GM12878 (cell line): ENCODE measurements around the gene CTIF. TPM values are rescaled to one million over a fixed set of nuclear protein-coding genes. Genes with fewer than 3 reads are reported as not detected.

Experiments
- ATAC-seq: fragments of 200-7000 bp; cut with Tn5 transposase; 3 replicates; pipeline ENCODE4 v1.9.1; 2020; ENCODE audit warnings: mild to moderate bottlenecking, moderate library complexity
- BruUV-seq: library from RNA; stranded (reverse); fragments of 400-500 nt; replicated peaks from 2 replicates; lab custom pipeline; 2021; lab: Mats Ljungman, UMichigan
- CTCF ChIA-PET: fragments of 300-600 bp; sonication (Branson Sonifier 250); formaldehyde crosslinking; extraction: SDS; loops from one replicate; lab custom pipeline; 2021; ENCODE audit warnings: inconsistent platforms; lab: Yijun Ruan, JAX
- POLR2A ChIA-PET: fragments of 350-600 bp; formaldehyde crosslinking; extraction: SDS; loops from one replicate; lab custom pipeline; 2021; ENCODE audit warnings: inconsistent platforms; lab: Charles Lee
- RAD21 ChIA-PET: fragments of 300-600 bp; sonication (Branson Sonifier 250); formaldehyde crosslinking; loops from one replicate; lab custom pipeline; 2023; ENCODE audit warnings: antibody characterized with exemption; ENCODE audit not compliant: unreplicated experiment; lab: Charles Lee
- SMC1A ChIA-PET: fragments of 300-600 bp; sonication (Branson Sonifier 250); formaldehyde crosslinking; loops from one replicate; lab custom pipeline; 2023; ENCODE audit not compliant: unreplicated experiment, uncharacterized antibody; lab: Charles Lee
- DNase-seq: peaks from one replicate; pipeline ENCODE4 v3.0.0-alpha.2; 2011; ENCODE audit warnings: low read depth, low spot score
- FAIRE-seq: peaks from 3 replicates; lab custom pipeline; 2011; peaks lifted over from hg19 to GRCh38; lab: Jason Lieb, UNC
- H2AFZ ChIP-seq: 2 replicates; pipeline ENCODE4 v1.6.0; 2011; ENCODE audit warnings: low read depth, low read length, control low read depth; ENCODE audit not compliant: control insufficient read depth
- H3K27ac ChIP-seq: 2 replicates; pipeline ENCODE4 v1.5.1; 2011; ENCODE audit warnings: control low read depth; ENCODE audit not compliant: control insufficient read depth, insufficient read depth
- H3K27me3 ChIP-seq, 2 experiments: replicated peaks in 1 of 2; 2 replicates each; pipeline versions ENCODE4 v1.6.0 to v1.6.1; 2011; ENCODE audit warnings: low read length in 1 of 2; ENCODE audit not compliant: control insufficient read depth in 2 of 2, insufficient read depth in 2 of 2
- H3K36me3 ChIP-seq, 2 experiments: 2 replicates each; pipeline ENCODE4 v1.5.1; 2011; ENCODE audit warnings: low read length in 1 of 2; ENCODE audit not compliant: control insufficient read depth in 2 of 2, insufficient read depth in 2 of 2
- H3K4me1 ChIP-seq: 2 replicates; pipeline ENCODE4 v1.6.1; 2011; ENCODE audit warnings: mild to moderate bottlenecking, low read length, moderate library complexity, mixed read lengths; ENCODE audit not compliant: control insufficient read depth, insufficient read depth
- H3K4me2 ChIP-seq: 2 replicates; pipeline ENCODE4 v1.6.0; 2011; ENCODE audit warnings: control low read depth; ENCODE audit not compliant: control insufficient read depth, insufficient read depth
- H3K4me3 ChIP-seq: fragments of 200-600 bp; sonication (generic); 2 replicates; pipeline ENCODE4 v1.5.1; 2016
- H3K79me2 ChIP-seq: 2 replicates; pipeline ENCODE4 v1.6.0; 2011; ENCODE audit warnings: low read length; ENCODE audit not compliant: control insufficient read depth, insufficient read depth
- H3K9ac ChIP-seq: 2 replicates; pipeline ENCODE4 v1.8.0; 2011; ENCODE audit warnings: low read length, control low read depth, mixed read lengths; ENCODE audit not compliant: control insufficient read depth, insufficient read depth
- H3K9me3 ChIP-seq: replicated peaks from 3 replicates; pipeline ENCODE4 v1.5.1; 2011; ENCODE audit warnings: mild to moderate bottlenecking, low read length; ENCODE audit not compliant: control insufficient read depth, insufficient read depth
- H4K20me1 ChIP-seq: 2 replicates; pipeline ENCODE4 v1.6.0; 2011; ENCODE audit not compliant: control insufficient read depth, insufficient read depth
- CREM ChIP-seq: IDR thresholded peaks from 2 replicates; pipeline ENCODE4 v1.6.1; 2014; ENCODE audit warnings: antibody characterized with exemption, low read depth
- GATAD2B ChIP-seq: fragments of 450-650 bp; conservative IDR thresholded peaks from 2 replicates; pipeline ENCODE4 v1.6.1; 2017; ENCODE audit warnings: low read depth, mild to moderate bottlenecking, moderate library complexity
- MYC ChIP-seq: IDR thresholded peaks from 2 replicates; pipeline ENCODE4 v1.6.1; 2011; ENCODE audit warnings: mild to moderate bottlenecking, low read length, moderate library complexity, inconsistent platforms; ENCODE audit not compliant: insufficient read depth, insufficient replicate concordance, insufficient read length, severe bottlenecking
- PAX5 ChIP-seq: IDR thresholded peaks from 2 replicates; pipeline ENCODE4 v1.6.1; 2011; ENCODE audit warnings: low read depth, low read length, borderline replicate concordance
- RB1 ChIP-seq: fragments of 450-650 bp; formaldehyde crosslinking; IDR thresholded peaks from 2 replicates; pipeline ENCODE4 v1.6.1; 2017; ENCODE audit warnings: mild to moderate bottlenecking, borderline replicate concordance
- WGBS: methylation state at CpG from one replicate; pipeline ENCODE4 v1.1.6; 2016; ENCODE audit warnings: low lambda C conversion rate; ENCODE audit not compliant: insufficient replicate concordance, insufficient coverage; ENCODE audit errors: missing lambda C conversion rate; 5-methylcytosine and 5-hydroxymethylcytosine counted together
- in situ Hi-C: fragments of 300-500 bp; cut with MboI; formaldehyde crosslinking; loops from 9 replicates; pipeline ENCODE4 v1.14.3; 2018; ENCODE audit warnings: mixed read lengths
- intact Hi-C: fragments of 100-400 bp; cut with micrococcal nuclease; formaldehyde crosslinking; loops from one replicate; pipeline ENCODE4 v1.14.2; 2022; ENCODE audit not compliant: unreplicated experiment
- polyA plus RNA-seq, 11 experiments: library from polyadenylated mRNA; depleted of rRNA in 4 of 11; unstranded in 6 of 11; stranded (reverse) in 5 of 11; fragments of >200 nt; fragmentation: Nextera tagmentation in 4 of 11; fragmentation: Illumina TruSeq in 1 of 11; extraction: Ambion mirVana in 4 of 11; extraction: Trizol in 1 of 11; gene quantifications; 1 replicate in 1 of 11; 2 replicates in 10 of 11; pipeline versions ENCODE4 v1.2.1 to v1.2.3, GENCODE V29; 2011 to 2016; ENCODE audit warnings: inconsistent platforms in 2 of 11, missing spikeins in 2 of 11, low read depth in 1 of 11
- total RNA-seq, 4 experiments: library from RNA; depleted of rRNA in 3 of 4; stranded (reverse); fragments of >200 nt in 3 of 4; fragmentation: Illumina TruSeq in 1 of 4; extraction: Trizol in 1 of 4; gene quantifications; 2 replicates each; pipeline versions ENCODE4 v1.2.1 to v1.2.3, GENCODE V29; 2013 to 2021

CTIF gene
- total and polyA plus RNA-seq, 10 of the 15 experiments (the other 5 are each of a cell fraction or from before 2014, with no cell fraction given) = 0.06 to 11.6 (median 2.5) TPM

- TF ChIP-seq PAX5 (no peak), CREM (no peak), GATAD2B (no peak)
- TF ChIP-seq, all 136 proteins: peak for 0
Measured at GRCh38 chr18:48840491-48840877, 301.7 kb downstream of the CTIF start (continued).

DNA sequence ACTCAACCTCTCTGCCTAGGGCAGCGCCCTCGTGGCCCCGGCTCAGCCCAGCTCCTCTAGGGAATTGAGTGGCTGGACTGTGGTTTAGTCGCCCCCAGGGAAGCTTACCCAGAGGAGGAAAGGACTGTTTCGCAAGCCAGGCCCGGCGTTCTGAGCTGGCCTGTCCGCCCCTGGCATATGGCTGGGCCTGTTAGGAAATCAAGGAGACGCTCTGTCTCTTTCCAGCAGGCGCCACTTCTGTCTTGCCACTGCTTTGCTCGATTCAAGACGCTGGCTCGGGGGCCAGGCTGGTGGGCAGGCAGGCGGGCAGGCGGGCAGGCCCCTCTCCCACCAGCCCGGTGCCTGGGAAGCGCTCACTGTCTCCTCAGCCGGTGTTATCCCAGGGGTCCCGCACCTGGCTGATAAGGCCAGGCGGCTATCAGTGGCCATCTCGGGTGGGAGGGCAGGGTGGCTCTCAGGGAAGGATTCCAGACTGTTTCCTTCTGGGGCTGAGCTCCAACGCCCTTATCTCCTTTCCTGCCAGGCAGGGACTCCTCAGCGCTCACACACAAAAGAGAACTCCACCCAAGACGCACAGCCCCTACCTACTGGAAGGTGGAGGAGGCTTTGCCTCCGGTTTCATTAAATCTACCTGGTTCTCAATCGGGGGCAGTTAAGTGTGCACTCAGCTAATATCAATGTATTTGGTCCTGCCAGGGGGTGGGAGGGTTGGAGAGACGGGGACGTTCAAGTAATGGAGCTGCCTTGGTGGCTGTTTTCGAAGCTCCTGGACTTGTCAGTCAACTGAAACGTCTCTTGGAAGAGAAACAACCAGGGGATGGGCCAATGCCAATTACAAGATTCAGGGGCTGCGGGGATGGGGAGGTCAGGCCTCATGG lies 302.8 kb downstream of the CTIF start:
- no peaks in the 10 kb centered on the region for H3K36me3 ChIP-seq
- H3K27me3 ChIP-seq = no peaks in the 10 kb centered on the region
- no peak overlapping the region for H3K4me3 ChIP-seq
- H3K9me3 ChIP-seq = no peaks in the 10 kb centered on the region
- ChIA-PET SMC1A (interaction anchor here (1.1 to 1.8 kb wide), 3 partner anchors 9 to 63 kb away, joined by 3 to 4 read pairs (median 4); no protein-coding TSS in a partner anchor), CTCF (interaction anchor here (0.9 to 1.6 kb wide), 2 partner anchors 21 to 27 kb away, joined by 3 to 4 read pairs; no protein-coding TSS in a partner anchor), POLR2A (interaction anchor here (0.6 kb wide), 1 partner anchor 29 kb away, joined by 6 read pairs; no protein-coding TSS in a partner anchor), RAD21 (interaction anchor here (1.3 kb wide), 1 partner anchor 63 kb away, joined by 3 read pairs; no protein-coding TSS in a partner anchor)
- 81% methylated on average over 30 of the region's 31 CpGs for WGBS
- no peak overlapping the region for H3K27ac ChIP-seq
- BruUV-seq = no TSS peak
- TF ChIP-seq MYC = no peak
- no peak for TF ChIP-seq RB1
- ATAC-seq (no peak), FAIRE-seq (no peak), DNase-seq (no peak)
- intact Hi-C loops = no loop called here
- in situ Hi-C loops = no loop called here
- H4K20me1 ChIP-seq = no peaks in the 10 kb centered on the region
- H3K4me2 ChIP-seq = no peak overlapping the region
- peaks cover 5% of the 10 kb centered on the region for H3K4me1 ChIP-seq
- H3K9ac ChIP-seq = no peak overlapping the region
- H2AFZ ChIP-seq = no peak overlapping the region
- H3K79me2 ChIP-seq = no peaks in the 10 kb centered on the region
